ENCODE data around the gene JPT2.

The JPT2 gene

DNA sequence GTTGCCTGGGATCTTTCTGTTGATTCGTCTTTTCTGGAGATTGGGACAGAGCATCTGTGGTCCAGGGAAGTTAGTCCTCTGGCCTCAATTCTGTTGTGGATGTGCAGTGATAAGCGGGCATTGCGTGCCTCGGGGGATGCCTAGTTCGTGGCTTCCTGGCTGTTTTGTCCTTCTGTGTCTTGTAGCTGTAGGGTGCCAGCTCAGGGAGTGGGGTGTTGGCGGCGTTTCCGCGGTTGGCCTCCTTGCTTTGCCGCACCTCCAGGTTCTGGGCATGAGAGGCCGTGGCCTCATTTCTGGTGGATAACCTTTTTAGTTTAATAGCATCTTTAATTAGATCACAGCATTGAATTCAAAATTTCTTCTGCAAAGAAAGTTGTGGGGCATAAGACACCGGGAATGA is 1.4 kb upstream of the JPT2 start:
- DNase-seq (ENCODE audit: low read depth): no peak
- no peak overlapping the region for H3K4me3 ChIP-seq (ENCODE audit: control insufficient read depth, low read depth, low read length)
- no peak for TF ChIP-seq CTCF (IDR thresholded peaks at IDR 0.05; ENCODE audit: control insufficient read depth, insufficient read depth, low read depth, low read length, missing control alignments)

DNA sequence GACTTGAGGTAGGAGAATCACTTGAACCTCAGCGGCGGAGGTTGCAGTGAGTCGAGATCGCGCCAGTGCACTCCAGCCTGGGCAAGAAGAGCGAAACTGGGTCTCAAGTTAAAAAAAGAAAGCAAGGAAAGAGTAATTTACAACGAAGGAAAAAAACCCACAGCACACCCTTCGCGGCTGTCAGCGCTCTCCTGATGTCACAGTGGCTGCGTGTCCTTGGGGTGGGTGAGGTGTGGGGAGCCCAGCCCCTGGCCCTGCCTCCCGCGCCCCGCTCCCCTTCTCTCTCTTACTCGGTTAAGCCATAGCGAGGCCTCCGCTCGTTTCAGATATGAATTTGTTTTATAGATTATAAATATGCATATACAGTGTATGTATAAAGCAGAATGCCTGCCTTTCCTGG is 740 bp upstream of the JPT2 start:
- H3K4me3 ChIP-seq (ENCODE audit: control insufficient read depth, low read depth, low read length): no peak overlapping the region
- TF ChIP-seq CTCF (IDR thresholded peaks at IDR 0.05; ENCODE audit: control insufficient read depth, insufficient read depth, low read depth, low read length, missing control alignments): no peak
- no peak for DNase-seq (ENCODE audit: low read depth)

DNA sequence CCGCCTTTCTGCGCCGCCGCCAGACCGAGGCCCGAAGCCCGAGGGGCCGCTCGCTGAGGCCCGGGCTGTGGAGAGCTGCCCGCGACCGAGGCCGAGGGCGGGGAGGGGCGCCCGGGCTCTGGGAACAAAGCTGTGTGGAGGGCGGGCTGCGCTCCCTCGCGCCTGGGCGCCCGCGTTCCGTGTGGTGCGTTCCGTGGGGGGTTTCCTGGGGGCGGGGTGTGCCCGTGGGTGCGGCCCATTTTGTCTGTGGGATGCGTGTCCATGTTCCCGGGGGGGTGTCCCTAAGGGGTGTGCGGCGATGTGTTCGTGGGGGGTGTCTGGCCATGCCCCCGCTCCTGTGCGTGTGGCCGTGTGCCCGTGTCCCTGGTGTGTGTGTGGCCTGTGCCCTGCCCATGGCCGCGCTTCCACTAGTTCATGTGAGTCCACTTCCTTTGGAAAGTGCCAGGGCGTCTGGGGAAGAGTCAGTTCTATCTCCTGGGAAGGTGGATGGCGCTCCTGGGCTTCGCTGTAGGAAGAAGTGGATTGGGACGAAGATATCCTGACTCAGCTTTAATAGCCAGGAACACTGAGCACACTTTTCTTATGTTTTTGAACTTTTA is 520 bp downstream of the JPT2 start:
- H3K4me3 ChIP-seq (ENCODE audit: control insufficient read depth, low read depth, low read length): peak overlapping the region; percentile 80
- no peak for TF ChIP-seq CTCF (IDR thresholded peaks at IDR 0.05; ENCODE audit: control insufficient read depth, insufficient read depth, low read depth, low read length, missing control alignments)
- DNase-seq (ENCODE audit: low read depth): no peak

DNA sequence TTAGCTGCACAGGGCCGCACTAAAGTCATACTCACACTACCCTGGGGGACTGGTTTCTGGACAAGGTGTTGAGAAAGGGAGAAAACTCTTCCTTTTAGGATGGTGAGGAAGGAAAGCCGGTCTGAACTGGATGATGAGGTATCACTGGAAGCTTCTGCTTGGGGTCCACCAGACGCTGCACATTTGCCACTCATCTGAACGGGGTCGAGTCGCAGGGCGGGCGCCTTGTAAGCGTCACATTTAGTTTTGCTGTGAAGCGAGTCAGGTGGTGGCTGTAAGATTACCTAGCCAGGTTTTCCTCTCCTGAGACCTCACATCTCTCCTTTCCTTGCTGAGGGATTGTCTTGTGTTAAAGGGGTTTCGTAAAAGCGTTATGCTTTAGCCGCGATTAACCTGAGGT is 2.3 kb downstream of the JPT2 start:
- no peak overlapping the region for H3K4me3 ChIP-seq (ENCODE audit: control insufficient read depth, low read depth, low read length)
- no peak for TF ChIP-seq CTCF (IDR thresholded peaks at IDR 0.05; ENCODE audit: control insufficient read depth, insufficient read depth, low read depth, low read length, missing control alignments)
- DNase-seq (ENCODE audit: low read depth): no peak

DNA sequence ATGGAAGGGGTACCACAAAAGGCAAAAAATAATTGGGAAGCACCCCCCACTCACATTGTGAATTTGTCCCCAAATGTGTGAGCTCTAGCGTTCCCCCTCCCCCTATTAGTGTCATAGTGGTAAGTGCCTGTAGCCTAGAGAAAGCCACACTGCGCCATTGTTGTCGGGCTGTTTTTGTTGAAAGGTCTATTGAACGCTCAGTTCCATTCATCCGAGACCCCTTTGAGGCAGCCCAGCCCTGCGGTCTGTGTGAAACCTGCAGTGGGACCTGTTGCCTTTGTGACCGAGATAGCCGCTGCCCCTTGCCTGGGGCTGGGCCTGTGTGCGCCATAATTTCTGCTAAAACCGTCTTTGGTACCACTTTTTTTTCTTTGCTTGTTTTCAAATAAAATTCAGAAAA is 3.0 kb downstream of the JPT2 start:
- TF ChIP-seq CTCF (IDR thresholded peaks at IDR 0.05; ENCODE audit: control insufficient read depth, insufficient read depth, low read depth, low read length, missing control alignments): no peak
- H3K4me3 ChIP-seq (ENCODE audit: control insufficient read depth, low read depth, low read length): no peak overlapping the region
- DNase-seq (ENCODE audit: low read depth): no peak

DNA sequence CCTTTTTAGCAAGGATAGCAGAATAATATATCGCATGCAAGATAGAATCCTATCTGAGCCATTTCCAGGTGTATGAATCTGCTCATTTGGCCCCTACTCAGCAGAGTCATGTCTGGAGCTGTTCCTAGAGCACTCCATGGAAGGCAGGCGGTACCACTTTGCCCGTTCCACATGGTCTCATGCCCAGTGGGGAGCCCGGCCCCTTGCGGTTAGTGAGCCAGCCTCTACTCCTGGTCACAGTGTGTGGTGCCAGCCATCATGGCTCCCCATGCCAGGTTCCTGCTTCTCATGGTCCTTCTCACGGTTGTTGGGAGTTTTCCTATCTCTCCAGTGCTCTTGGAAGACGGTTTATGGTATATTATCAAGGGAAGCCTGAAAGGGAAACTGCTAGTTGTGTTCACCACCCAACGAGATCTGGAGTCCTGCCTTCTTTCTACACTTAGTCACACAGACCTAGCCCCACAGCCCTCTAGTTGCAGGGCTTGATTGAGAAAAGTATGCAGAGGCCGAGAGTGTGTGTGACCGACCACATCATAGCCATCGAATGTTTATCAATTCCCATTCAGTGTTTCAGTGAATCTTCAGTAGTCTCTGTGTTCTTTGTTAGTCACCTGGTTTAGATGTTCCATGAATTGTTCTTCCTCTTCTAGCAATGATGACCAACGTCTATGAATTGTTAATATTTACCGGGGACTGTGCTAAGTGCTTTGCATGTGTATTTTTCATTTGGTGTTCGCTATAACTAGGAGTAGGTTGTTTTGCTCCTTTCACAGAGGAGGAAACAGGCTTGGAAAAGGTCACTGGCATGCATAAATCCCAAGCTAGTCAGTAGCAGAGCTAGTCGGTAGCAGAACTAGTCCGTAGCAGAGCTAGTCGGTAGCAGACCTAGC is 9.6 kb downstream of the JPT2 start:
- no peak for DNase-seq (ENCODE audit: low read depth)
- H3K4me3 ChIP-seq (ENCODE audit: control insufficient read depth, low read depth, low read length): no peak overlapping the region
- no peak for TF ChIP-seq CTCF (IDR thresholded peaks at IDR 0.05; ENCODE audit: control insufficient read depth, insufficient read depth, low read depth, low read length, missing control alignments)
